ENCODE data around the gene GABBR2.

GABBR2 gene

GRCh38 chr9:98708933-98709911 lies at the start of gene GABBR2:
Gene GABBR2 (minus strand): TSS chr9:98708935. CDS start chr9:98708737, 198 bp downstream.
- no peak for TF ChIP-seq ZNF274 (IDR thresholded peaks at IDR 0.05; ENCODE audit: low read depth, low read length)
- H3K4me3 ChIP-seq (ENCODE audit: low read length), result no peak within 1 kb of the TSS; the same call in 1 of the 2 replicates

GRCh38 chr9:98755006-98755618 lies 46.4 kb upstream of the GABBR2 start:
- H3K4me3 ChIP-seq (ENCODE audit: low read length), result no peak overlapping the region
- TF ChIP-seq ZNF274 (IDR thresholded peaks at IDR 0.05; ENCODE audit: low read depth, low read length), result no peak

- no peak for TF ChIP-seq ZNF274 (IDR thresholded peaks at IDR 0.05; ENCODE audit: low read depth, low read length)
- no peak overlapping the region for H3K4me3 ChIP-seq (ENCODE audit: low read length)
Observed at GRCh38 chr9:98751210-98751609, 42.5 kb upstream of the GABBR2 start.

GRCh38 chr9:98750364-98751060 lies 41.8 kb upstream of the GABBR2 start:
- no peak for TF ChIP-seq ZNF274 (IDR thresholded peaks at IDR 0.05; ENCODE audit: low read depth, low read length)
- H3K4me3 ChIP-seq (ENCODE audit: low read length), result no peak overlapping the region

- TF ChIP-seq ZNF274 (IDR thresholded peaks at IDR 0.05; ENCODE audit: low read depth, low read length), result no peak
Observed at GRCh38 chr9:98747476-98747875, 38.7 kb upstream of the GABBR2 start.

GRCh38 chr9:98745470-98745869 lies 36.7 kb upstream of the GABBR2 start:
- no peak for TF ChIP-seq ZNF274 (IDR thresholded peaks at IDR 0.05; ENCODE audit: low read depth, low read length)
- no peak overlapping the region for H3K4me3 ChIP-seq (ENCODE audit: low read length)

More at GRCh38 chr9:98747476-98747875, 38.7 kb upstream of the GABBR2 start:
- H3K4me3 ChIP-seq (ENCODE audit: low read length), result no peak overlapping the region

- H3K4me3 ChIP-seq (ENCODE audit: low read length), result no peak overlapping the region
Observed at GRCh38 chr9:98743818-98744611, 35.3 kb upstream of the GABBR2 start.

GRCh38 chr9:98743329-98743728 lies 34.6 kb upstream of the GABBR2 start:
- no peak overlapping the region for H3K4me3 ChIP-seq (ENCODE audit: low read length)
- no peak for TF ChIP-seq ZNF274 (IDR thresholded peaks at IDR 0.05; ENCODE audit: low read depth, low read length)

More at GRCh38 chr9:98743818-98744611, 35.3 kb upstream of the GABBR2 start:
- no peak for TF ChIP-seq ZNF274 (IDR thresholded peaks at IDR 0.05; ENCODE audit: low read depth, low read length)

- no peak overlapping the region for H3K4me3 ChIP-seq (ENCODE audit: low read length)
- TF ChIP-seq ZNF274 (IDR thresholded peaks at IDR 0.05; ENCODE audit: low read depth, low read length), result no peak
Observed at GRCh38 chr9:98742325-98743280, 33.9 kb upstream of the GABBR2 start.

GRCh38 chr9:98740226-98740881 lies 31.6 kb upstream of the GABBR2 start:
- TF ChIP-seq ZNF274 (IDR thresholded peaks at IDR 0.05; ENCODE audit: low read depth, low read length), result no peak
- no peak overlapping the region for H3K4me3 ChIP-seq (ENCODE audit: low read length)

- no peak for TF ChIP-seq ZNF274 (IDR thresholded peaks at IDR 0.05; ENCODE audit: low read depth, low read length)
- no peak overlapping the region for H3K4me3 ChIP-seq (ENCODE audit: low read length)
Observed at GRCh38 chr9:98738741-98739140, 30.0 kb upstream of the GABBR2 start.

GRCh38 chr9:98736226-98736625 lies 27.5 kb upstream of the GABBR2 start:
- TF ChIP-seq ZNF274 (IDR thresholded peaks at IDR 0.05; ENCODE audit: low read depth, low read length), result no peak
- H3K4me3 ChIP-seq (ENCODE audit: low read length), result no peak overlapping the region
